SK-N-SH (cell line): ENCODE data around the gene CD38. TPM values are rescaled to one million over a fixed set of nuclear protein-coding genes. Genes with fewer than 3 reads are reported as not detected.

Experiments
- CTCF ChIA-PET: fragments of 300-600, 350-600 bp; formaldehyde crosslinking; extraction: SDS; loops from one replicate; lab custom pipeline; 2021; lab: Yijun Ruan, JAX
- POLR2A ChIA-PET: fragments of 350-600 bp; sonication (Branson Sonifier 250); formaldehyde crosslinking; extraction: SDS; loops from one replicate; lab custom pipeline; 2020; ENCODE audit warnings: antibody characterized with exemption, inconsistent platforms; lab: Yijun Ruan, JAX
- DNase-seq: peaks from one replicate; pipeline ENCODE4 v3.0.0; 2012
- H2AFZ ChIP-seq: fragments of 200-600 bp; sonication (generic); 2 replicates; pipeline ENCODE4 v1.8.1; 2016; ENCODE audit warnings: antibody characterized with exemption, mild to moderate bottlenecking, low read depth
- H3F3A ChIP-seq: fragments of 200-600 bp; sonication (generic); replicated peaks from 2 replicates; pipeline ENCODE3; 2016; ENCODE audit warnings: antibody characterized with exemption, mild to moderate bottlenecking; ENCODE audit not compliant: insufficient read depth
- H3K27ac ChIP-seq, 2 experiments: fragments of 200-500 bp in 1 of 2; fragments of 200-600 bp in 1 of 2; sonication (Bioruptor generic) in 1 of 2; sonication (generic), shearing (Covaris generic) in 1 of 2; 2 replicates each; pipeline versions ENCODE4 v1.5.1 to v1.6.1; 2014 to 2016; ENCODE audit warnings: low read depth in 2 of 2, inconsistent platforms in 1 of 2, low read length in 1 of 2, mild to moderate bottlenecking in 1 of 2, mixed read lengths in 1 of 2
- H3K27me3 ChIP-seq: fragments of 200-600 bp; sonication (generic), shearing (Covaris generic); 2 replicates; pipeline ENCODE4 v1.6.1; 2016; ENCODE audit warnings: mixed run types; ENCODE audit not compliant: insufficient read depth
- H3K36me3 ChIP-seq, 2 experiments: fragments of 200-500 bp in 1 of 2; fragments of 200-600 bp in 1 of 2; sonication (Bioruptor generic) in 1 of 2; sonication (generic) in 1 of 2; replicated peaks in 1 of 2; 2 replicates each; pipeline versions ENCODE3 to v1.5.1; 2014 to 2016; ENCODE audit warnings: low read length in 1 of 2, mild to moderate bottlenecking in 1 of 2; ENCODE audit not compliant: insufficient read depth in 2 of 2, control insufficient read depth in 1 of 2
- H3K4me1 ChIP-seq, 2 experiments: fragments of 200-500 bp in 1 of 2; fragments of 200-600 bp in 1 of 2; sonication (Bioruptor generic) in 1 of 2; sonication (generic), shearing (Covaris generic) in 1 of 2; 2 replicates each; pipeline versions ENCODE4 v1.5.1 to v1.6.1; 2014 to 2016; ENCODE audit warnings: low read depth in 1 of 2, low read length in 1 of 2, mixed run types in 1 of 2; ENCODE audit not compliant: insufficient read depth in 2 of 2, control insufficient read depth in 1 of 2
- H3K4me2 ChIP-seq: fragments of 200-600 bp; sonication (generic), shearing (Covaris generic); 2 replicates; pipeline ENCODE4 v1.6.1; 2017; ENCODE audit warnings: mixed run types
- H3K4me3 ChIP-seq, 2 experiments: fragments of 200-500 bp in 1 of 2; fragments of 200-600 bp in 1 of 2; sonication (Bioruptor generic) in 1 of 2; sonication (generic), shearing (Covaris generic) in 1 of 2; 2 replicates each; pipeline versions ENCODE4 v1.5.1 to v1.8.1; 2014 to 2016; ENCODE audit warnings: low read depth in 2 of 2, inconsistent platforms in 1 of 2, low read length in 1 of 2, mild to moderate bottlenecking in 1 of 2, mixed read lengths in 1 of 2, moderate library complexity in 1 of 2
- H3K79me2 ChIP-seq: fragments of 200-600 bp; sonication (generic); 2 replicates; pipeline ENCODE4 v1.8.1; 2017; ENCODE audit warnings: mild to moderate bottlenecking; ENCODE audit not compliant: insufficient read depth
- H3K9ac ChIP-seq: fragments of 200-600 bp; sonication (generic); 2 replicates; pipeline ENCODE4 v1.6.1; 2017; ENCODE audit warnings: mixed run types
- H3K9me2 ChIP-seq: fragments of 200-600 bp; sonication (generic); 2 replicates; pipeline ENCODE4 v1.6.1; 2017; ENCODE audit warnings: mixed run types
- H3K9me3 ChIP-seq: fragments of 200-600 bp; sonication (generic); 2 replicates; pipeline ENCODE4 v1.6.1; 2017; ENCODE audit warnings: mixed run types, mild to moderate bottlenecking, moderate library complexity
- H4K20me1 ChIP-seq: fragments of 200-600 bp; sonication (generic); 2 replicates; pipeline ENCODE4 v1.6.1; 2017; ENCODE audit warnings: mild to moderate bottlenecking, mixed run types; ENCODE audit not compliant: insufficient read depth
- CHD2 ChIP-seq: fragments of 150-350 bp; IDR thresholded peaks from 2 replicates; pipeline ENCODE4 v1.6.1; 2018; ENCODE audit warnings: low read length; ENCODE audit not compliant: partially characterized antibody
- FOSL2 ChIP-seq: IDR thresholded peaks from 2 replicates; pipeline ENCODE4 v1.4.0; 2012; ENCODE audit warnings: low read depth, mild to moderate bottlenecking, moderate library complexity, borderline replicate concordance
- FOXJ3 ChIP-seq: sonication (generic); formaldehyde crosslinking; IDR thresholded peaks from 2 replicates; pipeline ENCODE4 v1.5.1; 2020; ENCODE audit warnings: mild to moderate bottlenecking, missing genetic modification reagents
- FOXM1 ChIP-seq: IDR thresholded peaks from 2 replicates; pipeline ENCODE4 v1.4.0; 2012; ENCODE audit warnings: low read depth, mild to moderate bottlenecking
- MEF2A ChIP-seq: IDR thresholded peaks from 2 replicates; pipeline ENCODE4 v1.4.0; 2012; ENCODE audit warnings: low read depth, borderline replicate concordance
- MXI1 ChIP-seq: IDR thresholded peaks from 2 replicates; pipeline ENCODE4 v1.6.1; 2012; ENCODE audit warnings: mild to moderate bottlenecking, low read depth, low read length, improper control_type of control experiment
- NRF1 ChIP-seq: IDR thresholded peaks from 2 replicates; pipeline ENCODE4 v1.6.1; 2012; ENCODE audit warnings: low read depth, mild to moderate bottlenecking, low read length
- RCOR1 ChIP-seq: fragments of 150-350 bp; IDR thresholded peaks from 2 replicates; pipeline ENCODE4 v1.6.1; 2017; ENCODE audit warnings: antibody characterized with exemption, low read length
- TCF12 ChIP-seq: IDR thresholded peaks from 2 replicates; pipeline ENCODE4 v1.4.0; 2012
- YY1 ChIP-seq: IDR thresholded peaks from 2 replicates; pipeline ENCODE4 v1.4.0; 2012; ENCODE audit warnings: low read depth, mild to moderate bottlenecking
- WGBS: methylation state at CpG from one replicate; pipeline ENCODE4 v1.1.6; 2017; ENCODE audit warnings: low lambda C conversion rate; 5-methylcytosine and 5-hydroxymethylcytosine counted together
- polyA plus RNA-seq, 3 experiments: library from polyadenylated mRNA; depleted of rRNA; stranded (reverse); fragments of >200 nt; gene quantifications; 2 replicates each; pipeline ENCODE4 v1.2.3, GENCODE V29; 2012
- TF ChIP-seq, protein P1 (sequence below): fragments of 200-600 bp; sonication (generic); IDR thresholded peaks from 2 replicates; pipeline ENCODE4 v1.6.1; 2017; ENCODE audit warnings: antibody characterized with exemption, mild to moderate bottlenecking, moderate library complexity

The CD38 gene
- polyA plus RNA-seq, 1 of the 3 experiments (the other 2 are of a cell fraction): 0.02 TPM

DNA sequence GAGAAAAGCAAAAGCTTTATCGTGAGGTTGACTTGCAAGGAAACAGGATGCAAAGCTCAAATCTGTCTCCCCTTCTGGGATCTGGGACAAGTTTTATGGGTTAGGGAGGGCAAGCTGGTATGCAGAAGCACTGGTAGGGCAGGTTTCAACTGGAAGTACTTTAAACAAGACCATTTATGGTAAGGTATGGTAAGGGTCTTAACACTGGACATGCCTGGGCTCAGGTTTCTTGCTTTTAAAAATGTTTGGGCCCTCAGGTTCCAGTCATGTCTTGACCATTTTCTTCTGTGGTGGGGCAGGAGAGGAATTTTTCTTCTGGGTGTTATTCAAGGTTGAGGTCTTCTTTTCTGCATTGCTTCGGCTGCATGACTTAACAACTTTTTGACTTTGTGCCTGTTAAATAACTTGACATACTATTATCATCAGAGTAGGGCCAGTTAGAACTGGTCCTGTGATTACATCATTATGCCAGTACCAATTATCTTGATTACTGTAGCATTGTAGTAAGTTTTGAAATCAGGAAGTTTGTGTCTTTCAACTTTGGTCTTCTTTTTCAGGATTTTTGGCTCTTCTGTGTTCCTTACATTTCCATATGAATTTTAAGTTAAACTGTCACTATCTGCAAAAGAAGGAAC, 33.7 kb downstream of the CD38 start:
- Histone ChIP-seq H3K27ac (no peak overlapping the region), H3K4me2 (no peak overlapping the region), H3F3A (no peaks in the 10 kb centered on the region), H3K4me1 (no peaks in the 10 kb centered on the region), H3K9me3 (no peaks in the 10 kb centered on the region), H2AFZ (no peak overlapping the region), H3K4me3 (no peak overlapping the region), H3K9me2 (no peaks in the 10 kb centered on the region), H3K9ac (no peak overlapping the region), H4K20me1 (no peaks in the 10 kb centered on the region), H3K79me2 (no peaks in the 10 kb centered on the region), H3K36me3 (no peaks in the 10 kb centered on the region), H3K27me3 (no peaks in the 10 kb centered on the region)
- no peak for TF ChIP-seq NRF1
- TF ChIP-seq FOXJ3 (CRISPR knock-in tag): no peak
- TF ChIP-seq YY1: no peak
- TF ChIP-seq MXI1: no peak
- no peak for TF ChIP-seq RCOR1
- no peak for TF ChIP-seq FOSL2
- no peak for TF ChIP-seq CHD2
- no peak for TF ChIP-seq FOXM1
- TF ChIP-seq, protein P1, sequence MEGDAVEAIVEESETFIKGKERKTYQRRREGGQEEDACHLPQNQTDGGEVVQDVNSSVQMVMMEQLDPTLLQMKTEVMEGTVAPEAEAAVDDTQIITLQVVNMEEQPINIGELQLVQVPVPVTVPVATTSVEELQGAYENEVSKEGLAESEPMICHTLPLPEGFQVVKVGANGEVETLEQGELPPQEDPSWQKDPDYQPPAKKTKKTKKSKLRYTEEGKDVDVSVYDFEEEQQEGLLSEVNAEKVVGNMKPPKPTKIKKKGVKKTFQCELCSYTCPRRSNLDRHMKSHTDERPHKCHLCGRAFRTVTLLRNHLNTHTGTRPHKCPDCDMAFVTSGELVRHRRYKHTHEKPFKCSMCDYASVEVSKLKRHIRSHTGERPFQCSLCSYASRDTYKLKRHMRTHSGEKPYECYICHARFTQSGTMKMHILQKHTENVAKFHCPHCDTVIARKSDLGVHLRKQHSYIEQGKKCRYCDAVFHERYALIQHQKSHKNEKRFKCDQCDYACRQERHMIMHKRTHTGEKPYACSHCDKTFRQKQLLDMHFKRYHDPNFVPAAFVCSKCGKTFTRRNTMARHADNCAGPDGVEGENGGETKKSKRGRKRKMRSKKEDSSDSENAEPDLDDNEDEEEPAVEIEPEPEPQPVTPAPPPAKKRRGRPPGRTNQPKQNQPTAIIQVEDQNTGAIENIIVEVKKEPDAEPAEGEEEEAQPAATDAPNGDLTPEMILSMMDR: no peak
- WGBS: 61% methylated on average over 2 of the region's 2 CpGs
- CTCF ChIA-PET: interaction anchor here (0.9 to 8.8 kb wide), 4 partner anchors 68 to 144 kb away, joined by 3 to 133 read pairs (median 4); no protein-coding TSS in a partner anchor
- POLR2A ChIA-PET: no interaction called here
- no peak for DNase-seq

DNA sequence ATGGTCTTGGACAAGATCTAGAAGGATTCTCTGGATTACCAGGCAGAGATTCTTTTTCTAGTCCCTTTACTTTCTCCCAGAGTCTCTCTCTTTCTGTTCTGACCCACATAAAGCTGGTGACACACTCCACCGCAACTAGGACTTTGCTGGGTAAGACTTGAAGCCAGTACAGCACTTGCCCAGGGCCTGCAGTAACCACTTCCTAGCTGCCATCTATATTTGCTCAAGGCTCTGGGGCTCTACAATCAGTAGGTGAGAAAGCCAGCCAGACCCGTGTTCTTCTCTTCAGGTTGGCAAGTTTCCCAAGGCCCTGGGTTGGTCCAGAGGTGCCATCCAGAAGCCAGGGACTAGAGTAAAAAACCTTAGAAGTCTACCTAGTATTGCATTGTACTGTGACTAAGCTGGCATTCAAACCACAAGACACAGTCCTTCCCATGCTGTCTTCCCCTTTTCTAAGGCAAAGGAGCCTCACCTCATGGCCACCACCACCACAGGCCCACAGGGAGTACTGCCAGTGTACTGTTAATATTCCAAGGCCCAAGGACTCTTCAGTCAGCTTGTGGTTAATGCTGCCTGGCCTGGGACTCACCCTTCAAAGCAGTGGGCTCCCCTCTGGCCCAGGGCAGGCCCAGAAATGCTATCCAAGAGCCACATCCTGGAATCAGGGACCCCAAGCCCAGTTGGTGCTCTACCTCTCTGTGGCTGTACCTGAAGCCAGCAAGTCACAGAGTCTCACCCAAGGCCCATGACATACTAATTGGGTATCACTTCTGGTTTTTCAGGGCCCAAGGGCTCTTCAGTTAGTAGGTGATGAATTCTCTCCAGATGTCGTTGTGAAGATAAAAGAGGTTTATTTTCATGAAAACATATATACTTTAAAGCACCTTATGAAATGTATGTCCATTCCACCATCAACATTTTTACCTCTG, 54.7 kb downstream of the CD38 start:
- H3K79me2 ChIP-seq: no peaks in the 10 kb centered on the region
- no peak overlapping the region for H3K4me3 ChIP-seq
- no peak for DNase-seq
- no peaks in the 10 kb centered on the region for H3K9me3 ChIP-seq
- no peak overlapping the region for H3K4me2 ChIP-seq
- H3K4me1 ChIP-seq: no peaks in the 10 kb centered on the region
- H4K20me1 ChIP-seq: no peaks in the 10 kb centered on the region
- no peaks in the 10 kb centered on the region for H3K36me3 ChIP-seq
- POLR2A ChIA-PET: no interaction called here
- no peak for TF ChIP-seq TCF12
- TF ChIP-seq, protein P1: no peak
- no peak for TF ChIP-seq MEF2A
- TF ChIP-seq, all 33 proteins: peak for 0
- Histone ChIP-seq H3F3A (no peaks in the 10 kb centered on the region), H3K27me3 (no peaks in the 10 kb centered on the region), H3K9me2 (no peaks in the 10 kb centered on the region), H2AFZ (no peak overlapping the region), H3K9ac (no peak overlapping the region), H3K27ac (no peak overlapping the region)
- 38% methylated on average over 3 of the region's 3 CpGs for whole genome bisulfite sequencing
- CTCF ChIA-PET: interaction anchor here (1.2 kb wide), 1 partner anchor 11 kb away, joined by 6 read pairs; no protein-coding TSS in a partner anchor
